Smooth muscle cell (in vitro differentiated cells): Measurements from ENCODE around the gene MROH2B. TPM values are rescaled to one million over a fixed set of nuclear protein-coding genes. Genes with fewer than 3 reads are reported as not detected.

Experiments used
- DNase-seq: peaks from one replicate; lab custom pipeline; 2025; ENCODE audit not compliant: unreplicated experiment; lab: John Stamatoyannopoulos, UW
- H2AFZ ChIP-seq: fragments of 200-600 bp; sonication (generic); 2 replicates; pipeline ENCODE4 v1.6.0; 2016; ENCODE audit warnings: antibody characterized with exemption, low read depth, mild to moderate bottlenecking
- H3F3A ChIP-seq: fragments of 200-600 bp; sonication (generic); 2 replicates; pipeline ENCODE4 v1.6.0; 2017; ENCODE audit warnings: antibody characterized with exemption, low read depth
- H3K27ac ChIP-seq: fragments of 200-600 bp; sonication (generic); 2 replicates; pipeline ENCODE4 v1.5.1; 2016; ENCODE audit warnings: low read depth, mild to moderate bottlenecking
- H3K27me3 ChIP-seq: fragments of 200-600 bp; sonication (generic); 2 replicates; pipeline ENCODE4 v1.6.1; 2016; ENCODE audit warnings: low read depth, mild to moderate bottlenecking
- H3K36me3 ChIP-seq: fragments of 200-600 bp; sonication (generic); 2 replicates; pipeline ENCODE4 v1.5.1; 2016; ENCODE audit warnings: low read depth
- H3K4me1 ChIP-seq: fragments of 200-600 bp; sonication (generic); 2 replicates; pipeline ENCODE4 v1.5.1; 2016; ENCODE audit warnings: low read depth
- H3K4me2 ChIP-seq: fragments of 200-600 bp; sonication (generic); 2 replicates; pipeline ENCODE4 v1.6.0; 2016; ENCODE audit warnings: mild to moderate bottlenecking
- H3K4me3 ChIP-seq: fragments of 200-600 bp; sonication (generic); 2 replicates; pipeline ENCODE4 v1.5.1; 2016; ENCODE audit warnings: mild to moderate bottlenecking
- H3K79me2 ChIP-seq: fragments of 200-600 bp; sonication (generic); 2 replicates; pipeline ENCODE4 v1.6.0; 2016; ENCODE audit warnings: low read depth, mild to moderate bottlenecking
- H3K9ac ChIP-seq: fragments of 200-600 bp; sonication (generic); 2 replicates; pipeline ENCODE4 v1.6.0; 2016; ENCODE audit warnings: low read depth
- H3K9me3 ChIP-seq: fragments of 200-600 bp; sonication (generic); replicated peaks from 2 replicates; pipeline ENCODE4 v1.5.1; 2016; ENCODE audit warnings: low read depth
- H4K20me1 ChIP-seq: fragments of 200-600 bp; sonication (generic); 2 replicates; pipeline ENCODE4 v1.6.0; 2016; ENCODE audit warnings: low read depth
- CTCF ChIP-seq: fragments of 200-600 bp; sonication (generic); IDR thresholded peaks from 2 replicates; pipeline ENCODE4 v1.5.1; 2017; ENCODE audit warnings: borderline replicate concordance, mild to moderate bottlenecking, antibody characterized with exemption; ENCODE audit not compliant: insufficient read depth, poor library complexity, severe bottlenecking
- WGBS: methylation state at CpG from one replicate; pipeline ENCODE4 v1.1.7; 2016; ENCODE audit warnings: low lambda C conversion rate; 5-methylcytosine and 5-hydroxymethylcytosine counted together
- polyA plus RNA-seq: library from polyadenylated mRNA; unstranded; fragments of >200 nt; fragmentation: Nextera tagmentation; extraction: Ambion mirVana; gene quantifications from 2 replicates; pipeline ENCODE4 v1.2.1, GENCODE V29; 2016
- total RNA-seq: library from RNA; depleted of rRNA; stranded (reverse); fragments of >200 nt; gene quantifications from 2 replicates; pipeline ENCODE4 v1.2.3, GENCODE V29; 2014

Gene MROH2B
- total and polyA plus RNA-seq, 2 experiments from 2014 or later, result not detected

GRCh38 chr5:40973364-40974004 is 97.7 kb downstream of the MROH2B start:
- Histone ChIP-seq H3K27me3 (no peaks in the 10 kb centered on the region), H3K27ac (no peak overlapping the region), H3K9me3 (no peaks in the 10 kb centered on the region), H4K20me1 (no peaks in the 10 kb centered on the region), H3F3A (no peaks in the 10 kb centered on the region), H3K4me2 (no peak overlapping the region), H2AFZ (no peak overlapping the region), H3K4me1 (peaks cover 6% of the 10 kb centered on the region), H3K79me2 (no peaks in the 10 kb centered on the region), H3K4me3 (no peak overlapping the region), H3K9ac (no peak overlapping the region), H3K36me3 (no peaks in the 10 kb centered on the region)
- DNase-seq, result no peak
- 82% methylated on average over 3 of the region's 3 CpGs for WGBS
- no peak for TF ChIP-seq CTCF

GRCh38 chr5:40972434-40972833 is 98.7 kb downstream of the MROH2B start:
- H3K36me3 ChIP-seq, result no peaks in the 10 kb centered on the region
- WGBS, result 88% methylated on average over 2 of the region's 2 CpGs
- no peak overlapping the region for H2AFZ ChIP-seq
- H3F3A ChIP-seq, result no peaks in the 10 kb centered on the region
- H4K20me1 ChIP-seq, result no peaks in the 10 kb centered on the region
- no peaks in the 10 kb centered on the region for H3K27me3 ChIP-seq
- H3K9ac ChIP-seq, result no peak overlapping the region
- H3K79me2 ChIP-seq, result no peaks in the 10 kb centered on the region
- TF ChIP-seq CTCF, result no peak
- no peak overlapping the region for H3K4me2 ChIP-seq
- no peaks in the 10 kb centered on the region for H3K9me3 ChIP-seq
- no peak overlapping the region for H3K4me3 ChIP-seq
- H3K4me1 ChIP-seq, result peaks cover 6% of the 10 kb centered on the region
- H3K27ac ChIP-seq, result no peak overlapping the region
- no peak for DNase-seq

GRCh38 chr5:40962207-40962955 is 108.8 kb downstream of the MROH2B start:
- Histone ChIP-seq H3K36me3 (no peaks in the 10 kb centered on the region), H3K27me3 (no peaks in the 10 kb centered on the region), H3K4me1 (no peaks in the 10 kb centered on the region), H3K79me2 (no peaks in the 10 kb centered on the region), H2AFZ (no peak overlapping the region), H3K9me3 (no peaks in the 10 kb centered on the region), H3K27ac (no peak overlapping the region), H3F3A (no peaks in the 10 kb centered on the region), H4K20me1 (no peaks in the 10 kb centered on the region), H3K4me2 (no peak overlapping the region), H3K9ac (no peak overlapping the region), H3K4me3 (no peak overlapping the region)
- TF ChIP-seq CTCF, result no peak
- DNase-seq, result no peak
- WGBS, result 93% methylated on average over 4 of the region's 4 CpGs

GRCh38 chr5:40960037-40960436 is 111.1 kb downstream of the MROH2B start:
- no peaks in the 10 kb centered on the region for H3K79me2 ChIP-seq
- no peaks in the 10 kb centered on the region for H3K4me1 ChIP-seq

More at GRCh38 chr5:40960037-40960436, 111.1 kb downstream of the MROH2B start:
- no peak for DNase-seq
- H3F3A ChIP-seq, result no peaks in the 10 kb centered on the region
- H2AFZ ChIP-seq, result no peak overlapping the region
- no peak overlapping the region for H3K27ac ChIP-seq
- no peaks in the 10 kb centered on the region for H3K36me3 ChIP-seq
- no peak overlapping the region for H3K4me3 ChIP-seq
- H3K9ac ChIP-seq, result no peak overlapping the region
- no peak overlapping the region for H3K4me2 ChIP-seq
- H3K9me3 ChIP-seq, result no peaks in the 10 kb centered on the region
- TF ChIP-seq CTCF, result no peak
- 100% methylated on average over 1 of the region's 1 CpG for WGBS
- H4K20me1 ChIP-seq, result no peaks in the 10 kb centered on the region
- no peaks in the 10 kb centered on the region for H3K27me3 ChIP-seq
